HEK293T (cell line): Measurements from ENCODE around the gene ALDH8A1.

Source experiments
- ELF4 ChIP-seq: fragments of 450-650 bp; IDR thresholded peaks from 2 replicates; pipeline ENCODE4 v1.6.1; 2017; ENCODE audit warnings: antibody characterized with exemption
- FOXA1 ChIP-seq: fragments of 450-650 bp; IDR thresholded peaks from 2 replicates; pipeline ENCODE4 v1.6.1; 2016; ENCODE audit warnings: mild to moderate bottlenecking
- FOXK2 ChIP-seq: fragments of 450-650 bp; IDR thresholded peaks from 2 replicates; pipeline ENCODE4 v1.6.1; 2016; ENCODE audit warnings: mild to moderate bottlenecking
- FOXM1 ChIP-seq: fragments of 450-650 bp; IDR thresholded peaks from 2 replicates; pipeline ENCODE4 v1.6.1; 2017; ENCODE audit warnings: mild to moderate bottlenecking, borderline replicate concordance
- HDGF ChIP-seq: fragments of 450-650 bp; IDR thresholded peaks from 2 replicates; pipeline ENCODE4 v1.6.1; 2017; ENCODE audit warnings: antibody characterized with exemption, borderline replicate concordance
- NFRKB ChIP-seq: fragments of 450-650 bp; IDR thresholded peaks from 2 replicates; pipeline ENCODE4 v1.6.1; 2016; ENCODE audit warnings: mild to moderate bottlenecking, moderate library complexity
- PKNOX1 ChIP-seq: fragments of 450-650 bp; IDR thresholded peaks from 2 replicates; pipeline ENCODE4 v1.6.1; 2016
- SP1 ChIP-seq: fragments of 450-650 bp; IDR thresholded peaks from 2 replicates; pipeline ENCODE4 v1.6.1; 2017
- SUZ12 ChIP-seq: fragments of 450-650 bp; IDR thresholded peaks from 2 replicates; pipeline ENCODE4 v1.6.1; 2016; ENCODE audit warnings: mild to moderate bottlenecking
- TARDBP ChIP-seq: fragments of 450-650 bp; IDR thresholded peaks from 2 replicates; pipeline ENCODE4 v1.6.1; 2016
- ZNF384 ChIP-seq: fragments of 450-650 bp; IDR thresholded peaks from 2 replicates; pipeline ENCODE4 v1.6.1; 2016

- TF ChIP-seq FOXM1 (no peak), TARDBP (no peak), SUZ12 (no peak), ELF4 (no peak), ZNF384 (no peak), PKNOX1 (no peak), HDGF (no peak), FOXA1 (no peak), SP1 (no peak), NFRKB (no peak), FOXK2 (no peak)
Observed at GRCh38 chr6:134883314-134883713, 66.6 kb downstream of the ALDH8A1 start.
